Activated T-helper 2 cell treated with anti-CD3 and anti-CD28 coated beads, Interferon-gamma antibody, Interleukin-2, Interleukin-4, amounts not matched to agents 10 μg/mL and 5 μg/mL and 100 μg/mL, durations not matched to agents 14 hours and 24 hours and 36 hours (primary cell): ENCODE measurements around the gene UBAC1. TPM values are rescaled to one million over a fixed set of nuclear protein-coding genes. Genes with fewer than 3 reads are reported as not detected.

Experiments used
- DNase-seq: peaks from one replicate; pipeline ENCODE4 v3.0.0; 2021; ENCODE audit warnings: low spot score
- H3K27ac Mint-ChIP-seq: one replicate; pipeline ENCODE4 v1.8.0; 2021; ENCODE audit warnings: mixed read lengths
- H3K27me3 Mint-ChIP-seq: one replicate; pipeline ENCODE4 v1.8.0; 2021; ENCODE audit warnings: low read depth, mixed read lengths
- H3K36me3 Mint-ChIP-seq: one replicate; pipeline ENCODE4 v1.8.0; 2021; ENCODE audit warnings: low read depth, mixed read lengths
- H3K4me1 Mint-ChIP-seq: one replicate; pipeline ENCODE4 v1.8.0; 2021; ENCODE audit warnings: low read depth, mixed read lengths
- H3K4me3 Mint-ChIP-seq: one replicate; pipeline ENCODE4 v1.8.0; 2021; ENCODE audit warnings: low read depth, mild to moderate bottlenecking, moderate library complexity, mixed read lengths
- H3K9me3 Mint-ChIP-seq: one replicate; pipeline ENCODE4 v1.8.0; 2021; ENCODE audit warnings: mixed read lengths
- intact Hi-C: fragments of 100-400 bp; cut with micrococcal nuclease; formaldehyde crosslinking; loops from one replicate; pipeline ENCODE4 v1.15.1; 2023
- total RNA-seq: library from RNA; stranded (reverse); gene quantifications from 2 replicates; pipeline ENCODE4 v1.2.3, GENCODE V29; 2022

The UBAC1 gene
- total RNA-seq, 1 donor from 2014 or later, result 47.2 TPM

- H3K27ac Mint-ChIP-seq, result peak within 1 kb of the TSS; percentile 81
- no peaks in the 10 kb centered on the region for H3K27me3 Mint-ChIP-seq
- intact Hi-C loops, result loop anchor here (1.0 to 10.0 kb wide), 4 partner anchors 18 to 337 kb away; partner anchors contain the start of genes QSOX2, TMEM250 and UBAC1
- H3K36me3 Mint-ChIP-seq, result peaks cover 72% of the 10 kb centered on the region
- peaks cover 40% of the 10 kb centered on the region for H3K4me1 Mint-ChIP-seq
- peaks cover 10% of the 10 kb centered on the region for H3K9me3 Mint-ChIP-seq
- DNase-seq, result peak; percentile 90
- H3K4me3 Mint-ChIP-seq, result peak within 1 kb of the TSS; percentile 80
Observed at GRCh38 chr9:135907431-135908092, 53.6 kb downstream of the UBAC1 start, which contains the start of gene CAMSAP1. Gene CAMSAP1, minus strand, starts transcription at chr9:135907546. Its CDS starts 387 bp downstream, at chr9:135907159.

- Mint-ChIP-seq H3K4me3 (no peak overlapping the region), H3K27me3 (no peaks in the 10 kb centered on the region), H3K36me3 (peaks cover 72% of the 10 kb centered on the region), H3K4me1 (peaks cover 40% of the 10 kb centered on the region), H3K27ac (no peak overlapping the region), H3K9me3 (peaks cover 10% of the 10 kb centered on the region)
- intact Hi-C loops, result loop anchor here (1.0 to 10.0 kb wide), 4 partner anchors 18 to 338 kb away; partner anchors contain the start of genes QSOX2, TMEM250 and UBAC1
- DNase-seq, result no peak
Observed at GRCh38 chr9:135907006-135907430, 54.2 kb downstream of the UBAC1 start.

GRCh38 chr9:135906291-135907005, 54.7 kb downstream of the UBAC1 start:
- H3K27me3 Mint-ChIP-seq, result no peaks in the 10 kb centered on the region
- peak overlapping the region; percentile 80 for H3K4me3 Mint-ChIP-seq
- DNase-seq, result no peak
- H3K36me3 Mint-ChIP-seq, result peaks cover 72% of the 10 kb centered on the region
- peaks cover 5% of the 10 kb centered on the region for H3K9me3 Mint-ChIP-seq
- H3K4me1 Mint-ChIP-seq, result peaks cover 42% of the 10 kb centered on the region
- H3K27ac Mint-ChIP-seq, result peak overlapping the region; percentile 81
- intact Hi-C loops, result loop anchor here (1.0 to 10.0 kb wide), 4 partner anchors 19 to 338 kb away; partner anchors contain the start of genes QSOX2, TMEM250 and UBAC1

- Mint-ChIP-seq H3K9me3 (no peaks in the 10 kb centered on the region), H3K27me3 (no peaks in the 10 kb centered on the region), H3K36me3 (peaks cover 68% of the 10 kb centered on the region), H3K4me1 (peaks cover 36% of the 10 kb centered on the region), H3K4me3 (peak overlapping the region; percentile 80), H3K27ac (peak overlapping the region; percentile 81)
- intact Hi-C loops, result loop anchor here (2.0 to 10.0 kb wide), 2 partner anchors 55 to 339 kb away; partner anchors contain the start of genes QSOX2 and UBAC1
- no peak for DNase-seq
Observed at GRCh38 chr9:135905380-135906258, 55.6 kb downstream of the UBAC1 start.

GRCh38 chr9:135903786-135904520, 57.2 kb downstream of the UBAC1 start:
- Mint-ChIP-seq H3K4me1 (peaks cover 31% of the 10 kb centered on the region), H3K9me3 (peaks cover 5% of the 10 kb centered on the region)

GRCh38 chr9:135903358-135903656, 57.9 kb downstream of the UBAC1 start:
- Mint-ChIP-seq H3K4me1 (peaks cover 30% of the 10 kb centered on the region), H3K36me3 (peaks cover 60% of the 10 kb centered on the region)

More at GRCh38 chr9:135903786-135904520, 57.2 kb downstream of the UBAC1 start:
- H3K36me3 Mint-ChIP-seq, result peaks cover 62% of the 10 kb centered on the region
- no peak overlapping the region for H3K4me3 Mint-ChIP-seq
- H3K27me3 Mint-ChIP-seq, result no peaks in the 10 kb centered on the region
- intact Hi-C loops, result loop anchor here (10.0 kb wide), 1 partner anchor 341 kb away; the partner anchor contains the start of gene QSOX2
- no peak for DNase-seq
- H3K27ac Mint-ChIP-seq, result no peak overlapping the region

GRCh38 chr9:135902655-135903357, 58.4 kb downstream of the UBAC1 start:
- DNase-seq, result no peak
- intact Hi-C loops, result loop anchor here (10.0 kb wide), 1 partner anchor 342 kb away; the partner anchor contains the start of gene QSOX2
- Mint-ChIP-seq H3K27ac (no peak overlapping the region), H3K36me3 (peaks cover 64% of the 10 kb centered on the region), H3K4me1 (peaks cover 33% of the 10 kb centered on the region), H3K9me3 (peaks cover 5% of the 10 kb centered on the region), H3K27me3 (no peaks in the 10 kb centered on the region), H3K4me3 (no peak overlapping the region)

More at GRCh38 chr9:135903358-135903656, 57.9 kb downstream of the UBAC1 start:
- Mint-ChIP-seq H3K4me3 (no peak overlapping the region), H3K27ac (no peak overlapping the region), H3K9me3 (peaks cover 5% of the 10 kb centered on the region), H3K27me3 (no peaks in the 10 kb centered on the region)
- intact Hi-C loops, result loop anchor here (10.0 kb wide), 1 partner anchor 341 kb away; the partner anchor contains the start of gene QSOX2
- DNase-seq, result no peak

GRCh38 chr9:135901826-135902225, 59.3 kb downstream of the UBAC1 start:
- Mint-ChIP-seq H3K27ac (no peak overlapping the region), H3K27me3 (no peaks in the 10 kb centered on the region), H3K4me1 (peaks cover 33% of the 10 kb centered on the region), H3K36me3 (peaks cover 65% of the 10 kb centered on the region), H3K4me3 (no peak overlapping the region), H3K9me3 (peaks cover 5% of the 10 kb centered on the region)
- no peak for DNase-seq
- intact Hi-C loops, result loop anchor here (10.0 kb wide), 1 partner anchor 343 kb away; the partner anchor contains the start of gene QSOX2

- intact Hi-C loops, result loop anchor here (10.0 kb wide), 1 partner anchor 344 kb away; the partner anchor contains the start of gene QSOX2
- no peaks in the 10 kb centered on the region for H3K27me3 Mint-ChIP-seq
- no peak overlapping the region for H3K27ac Mint-ChIP-seq
- no peak for DNase-seq
- H3K36me3 Mint-ChIP-seq, result peaks cover 64% of the 10 kb centered on the region
- H3K4me1 Mint-ChIP-seq, result peaks cover 33% of the 10 kb centered on the region
- no peak overlapping the region for H3K4me3 Mint-ChIP-seq
- peaks cover 5% of the 10 kb centered on the region for H3K9me3 Mint-ChIP-seq
Observed at GRCh38 chr9:135901031-135901758, 60.0 kb downstream of the UBAC1 start.

- H3K27me3 Mint-ChIP-seq, result no peaks in the 10 kb centered on the region
- peaks cover 45% of the 10 kb centered on the region for H3K36me3 Mint-ChIP-seq
- no peak for DNase-seq
- H3K4me1 Mint-ChIP-seq, result peaks cover 27% of the 10 kb centered on the region
- peaks cover 5% of the 10 kb centered on the region for H3K9me3 Mint-ChIP-seq
- no peak overlapping the region for H3K27ac Mint-ChIP-seq
- intact Hi-C loops, result no loop called here
- H3K4me3 Mint-ChIP-seq, result no peak overlapping the region
Observed at GRCh38 chr9:135898634-135899407, 62.4 kb downstream of the UBAC1 start.
